GM18861 (cell line): ENCODE measurements around the gene NR6A1.

ENCODE experiments used
- ATAC-seq: cut with Tn5 transposase; IDR thresholded peaks from one replicate; pipeline ENCODE4 v1.9.1; 2021; ENCODE audit not compliant: unreplicated experiment

NR6A1 gene

DNA sequence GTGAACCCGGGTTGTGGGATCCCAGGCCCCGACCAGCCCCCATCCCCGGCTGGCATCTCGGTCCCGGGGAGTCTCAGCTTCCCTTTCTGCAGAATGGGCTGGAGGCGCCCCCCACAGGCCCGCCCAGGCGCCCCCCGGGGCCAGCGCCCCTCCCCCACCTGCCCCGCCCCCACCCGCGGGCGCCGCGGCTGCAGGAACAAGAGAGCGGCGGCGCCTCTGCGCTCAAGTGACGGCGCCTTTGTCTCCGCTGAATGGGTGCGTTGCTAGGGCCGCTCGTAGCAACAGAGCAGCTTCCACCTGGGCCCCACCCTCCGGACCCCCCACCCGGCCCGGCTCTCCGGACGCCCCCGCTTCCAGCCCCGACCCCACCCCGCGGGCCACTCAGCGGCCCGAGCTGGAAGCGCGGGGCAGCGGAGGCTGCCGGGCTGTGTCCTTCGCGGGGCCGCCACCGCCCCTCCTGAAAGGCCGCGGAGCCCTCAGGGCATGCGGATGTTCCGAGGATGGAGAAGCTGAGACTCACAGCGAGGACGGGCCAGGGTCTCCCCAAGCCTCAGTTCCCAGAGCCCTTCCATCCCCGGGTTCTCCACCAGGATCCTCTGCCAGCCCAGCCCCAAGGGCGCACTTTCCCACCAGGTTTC lies 293.3 kb downstream of the NR6A1 start:
- no peak for ATAC-seq

DNA sequence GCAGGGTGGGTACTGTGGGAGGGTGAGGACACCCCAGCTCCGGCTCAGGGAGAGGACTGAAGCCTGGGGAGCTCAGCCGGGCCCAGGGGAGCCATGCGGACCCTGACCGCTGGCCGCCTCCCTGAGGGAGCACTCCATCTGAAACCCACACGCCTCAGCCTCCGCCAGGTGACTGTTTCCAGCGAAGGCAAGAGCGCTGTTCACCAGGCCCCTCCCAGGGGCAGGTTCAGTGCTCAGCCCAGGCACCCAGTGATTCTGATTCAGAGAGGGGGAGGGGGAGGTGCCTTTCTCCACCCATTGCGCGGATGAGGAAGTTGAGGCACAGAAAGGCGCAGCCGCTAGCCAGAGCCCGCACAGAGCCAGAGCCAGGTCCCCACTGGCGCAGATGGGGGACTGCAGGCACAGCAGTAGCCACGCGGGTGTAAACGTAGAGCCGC lies 293.9 kb downstream of the NR6A1 start:
- no peak for ATAC-seq

DNA sequence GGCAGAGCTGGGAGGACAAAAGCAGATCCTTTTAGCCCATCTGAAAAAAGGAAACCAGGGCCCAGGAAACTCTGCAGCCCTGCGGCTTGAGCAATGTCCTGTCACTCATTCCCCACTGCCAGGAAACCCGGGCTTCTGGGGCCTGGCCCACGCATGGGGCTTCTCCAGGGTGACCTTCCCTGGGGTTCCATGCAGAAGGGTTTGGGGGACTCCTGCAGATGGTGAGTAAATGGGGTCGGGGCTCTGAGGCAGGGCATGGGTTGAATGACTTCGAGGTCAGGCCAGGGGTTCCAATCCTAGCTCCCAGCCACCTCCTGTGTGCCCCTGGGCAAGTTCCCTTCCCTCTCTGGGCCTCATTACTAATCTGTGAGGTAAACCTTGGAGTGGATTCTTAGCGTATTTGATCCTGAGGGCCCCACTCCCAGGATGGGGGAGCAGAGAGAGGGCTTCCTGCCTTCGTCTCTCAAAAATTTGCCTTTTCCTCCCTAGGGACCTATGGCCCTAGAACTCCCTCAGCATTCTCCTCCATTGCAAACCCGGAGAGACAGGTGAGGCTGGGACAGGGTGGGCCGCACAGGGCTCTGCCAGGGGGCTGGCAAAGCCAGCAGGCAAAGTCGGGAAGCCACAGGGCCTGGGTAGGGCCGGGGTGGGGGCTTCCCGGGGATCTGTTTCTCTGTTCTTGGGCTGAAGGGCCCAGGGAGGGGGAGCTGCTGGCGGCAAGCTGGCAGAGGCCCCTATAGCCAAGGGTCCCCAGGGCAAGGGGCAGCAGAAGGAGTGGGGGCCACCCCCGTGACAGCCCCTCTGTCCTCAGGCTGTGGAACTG lies 295.0 kb downstream of the NR6A1 start:
- no peak for ATAC-seq

DNA sequence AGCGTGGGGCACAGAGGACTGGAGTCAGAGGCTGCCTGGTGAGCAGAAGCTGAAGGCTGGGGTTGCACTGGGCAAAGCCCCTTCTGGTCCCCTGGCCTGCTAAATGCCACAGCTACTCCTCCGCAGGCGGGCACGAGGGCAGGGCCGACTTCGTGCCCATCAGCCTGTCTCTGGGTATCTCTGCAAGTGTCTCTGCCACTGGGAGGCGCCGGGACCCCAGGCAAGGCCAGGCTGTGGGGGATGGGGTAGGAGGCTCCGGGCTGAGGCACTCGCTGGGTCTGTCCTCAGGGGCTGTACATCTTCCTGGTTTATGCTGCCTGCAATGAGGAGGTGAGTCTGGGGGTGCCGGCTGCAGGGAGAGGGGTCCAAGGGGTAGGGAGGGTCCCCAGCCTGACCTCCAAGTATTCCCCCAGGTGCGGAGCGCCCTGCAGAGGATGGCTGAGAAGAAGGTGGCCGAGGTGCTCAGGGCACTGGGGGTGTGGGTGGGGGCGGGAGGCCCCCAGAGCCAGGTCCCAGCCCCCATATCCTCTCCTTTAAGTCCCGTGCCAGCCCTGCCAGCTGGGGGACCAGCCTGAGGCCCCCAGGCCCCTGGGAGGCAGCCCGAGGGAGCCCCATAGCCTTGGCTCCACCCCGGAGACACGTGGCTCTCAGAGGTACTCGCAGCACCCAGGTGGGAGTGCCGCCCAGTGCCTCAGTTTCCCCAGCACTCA lies 295.8 kb downstream of the NR6A1 start:
- ATAC-seq = no peak

DNA sequence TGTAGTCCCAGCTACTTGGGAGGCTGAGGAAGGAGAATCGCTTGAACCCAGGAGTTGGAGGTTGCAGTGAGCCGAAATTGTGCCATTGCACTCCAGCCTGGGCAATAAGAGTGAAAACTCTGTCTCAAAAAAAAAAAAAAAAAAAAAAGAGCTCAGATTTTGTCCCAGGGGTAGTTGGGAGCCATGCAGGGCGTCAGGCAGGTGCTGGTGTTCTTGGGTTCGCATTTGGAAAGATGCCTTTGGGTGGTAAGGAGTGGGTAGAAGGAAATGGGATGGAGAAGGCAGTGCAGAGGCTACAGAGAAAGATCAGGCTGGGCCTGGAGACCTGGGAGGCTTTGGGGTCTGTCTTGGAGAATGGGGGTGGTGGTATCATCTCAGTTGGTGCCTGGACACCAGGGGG lies 297.0 kb downstream of the NR6A1 start:
- ATAC-seq = no peak

DNA sequence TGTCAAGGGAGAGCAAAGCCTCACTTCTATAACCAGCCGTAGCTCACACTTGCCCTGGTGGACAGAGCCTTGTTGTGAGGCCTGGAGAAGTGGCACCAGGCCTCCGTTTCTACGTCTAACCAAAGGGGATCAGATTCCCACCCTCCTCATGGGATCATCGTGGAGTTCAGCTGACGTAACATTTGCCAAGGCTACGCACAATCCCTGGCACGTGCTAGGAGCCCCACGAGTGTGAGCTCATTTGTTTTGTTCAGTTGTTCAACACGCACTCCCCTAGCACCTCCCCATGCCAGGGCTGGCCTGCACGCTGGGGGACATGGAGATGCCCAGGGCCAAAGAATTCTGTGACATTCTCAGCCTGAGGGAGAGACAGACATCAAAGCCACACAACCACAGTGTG lies 297.8 kb downstream of the NR6A1 start:
- ATAC-seq = no peak

DNA sequence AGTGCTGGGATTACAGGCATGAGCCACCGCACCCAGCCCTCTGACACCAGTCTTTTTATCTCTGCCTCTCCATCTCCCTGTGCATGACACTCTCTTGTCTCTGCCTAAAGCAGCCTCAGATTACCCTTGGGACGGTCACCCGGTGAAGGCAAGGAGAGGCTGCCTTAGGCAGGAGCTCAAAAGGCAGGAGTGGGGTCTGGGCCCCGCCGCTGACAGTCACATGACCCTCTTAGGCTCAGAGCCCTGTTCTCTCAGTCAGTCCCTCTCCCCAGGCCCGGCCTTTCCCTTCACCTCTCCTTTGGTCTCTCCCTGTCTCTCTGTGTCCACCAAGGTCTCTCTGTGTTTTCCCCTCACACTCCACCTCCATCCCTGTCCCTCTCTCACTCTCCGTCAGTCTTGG lies 298.3 kb downstream of the NR6A1 start:
- no peak for ATAC-seq

DNA sequence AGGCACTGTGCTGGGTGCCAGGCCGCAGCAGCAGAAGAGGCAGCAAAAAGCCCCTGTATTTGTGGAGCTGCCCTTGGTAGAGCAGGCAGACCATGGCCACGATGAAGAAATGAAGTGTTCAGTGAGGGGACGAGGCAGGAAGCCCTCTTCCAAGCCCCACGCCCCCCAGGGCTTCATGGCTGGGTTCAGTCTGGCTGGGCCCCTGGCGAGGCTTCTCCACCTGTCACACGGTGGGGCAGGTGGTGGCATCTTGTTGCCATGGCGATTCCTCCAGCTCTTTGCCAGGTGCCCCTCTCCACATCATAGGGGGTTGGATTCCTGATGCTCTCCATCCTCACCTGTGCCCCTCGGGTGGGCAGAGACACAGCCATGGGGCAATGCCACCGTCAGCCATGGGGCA lies 299.4 kb downstream of the NR6A1 start:
- no peak for ATAC-seq

DNA sequence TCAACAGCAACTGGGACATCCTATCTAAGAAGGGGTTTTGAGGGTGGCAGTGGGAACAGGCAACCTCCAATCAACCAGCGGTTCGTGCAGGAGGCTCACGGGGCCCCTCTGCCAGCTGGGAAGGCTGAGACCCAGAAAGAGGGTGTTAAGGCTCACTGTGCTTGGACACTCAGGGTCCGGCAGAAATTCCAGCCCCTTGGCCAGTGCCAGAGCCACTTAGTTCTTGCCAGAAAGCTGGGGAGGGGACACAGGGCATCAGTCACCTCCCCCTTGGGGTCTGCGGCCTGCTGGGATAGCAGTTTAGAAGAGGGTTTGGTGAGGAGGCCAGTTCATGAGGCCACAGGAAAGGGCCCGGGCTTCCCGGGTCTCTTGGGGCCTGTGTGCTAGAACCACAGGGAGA lies 300.4 kb downstream of the NR6A1 start:
- no peak for ATAC-seq

DNA sequence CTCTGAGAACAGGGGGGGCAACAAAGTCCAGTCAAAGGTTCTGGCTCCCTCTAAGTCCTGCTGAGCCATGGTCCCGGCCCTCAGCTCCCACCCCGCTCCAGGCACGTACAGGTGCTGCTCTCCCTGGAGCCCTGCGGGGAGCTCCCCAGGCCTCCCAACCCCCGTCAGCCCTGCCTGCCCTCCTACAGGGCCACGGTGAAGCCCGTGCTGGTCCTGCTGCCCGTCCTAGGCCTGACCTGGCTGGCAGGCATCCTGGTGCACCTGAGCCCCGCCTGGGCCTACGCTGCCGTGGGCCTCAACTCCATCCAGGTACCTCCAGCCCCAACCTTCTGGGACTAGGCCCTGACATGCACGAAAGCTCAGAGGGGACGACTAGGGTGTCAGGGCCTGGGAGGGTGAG lies 300.8 kb downstream of the NR6A1 start:
- ATAC-seq = no peak

DNA sequence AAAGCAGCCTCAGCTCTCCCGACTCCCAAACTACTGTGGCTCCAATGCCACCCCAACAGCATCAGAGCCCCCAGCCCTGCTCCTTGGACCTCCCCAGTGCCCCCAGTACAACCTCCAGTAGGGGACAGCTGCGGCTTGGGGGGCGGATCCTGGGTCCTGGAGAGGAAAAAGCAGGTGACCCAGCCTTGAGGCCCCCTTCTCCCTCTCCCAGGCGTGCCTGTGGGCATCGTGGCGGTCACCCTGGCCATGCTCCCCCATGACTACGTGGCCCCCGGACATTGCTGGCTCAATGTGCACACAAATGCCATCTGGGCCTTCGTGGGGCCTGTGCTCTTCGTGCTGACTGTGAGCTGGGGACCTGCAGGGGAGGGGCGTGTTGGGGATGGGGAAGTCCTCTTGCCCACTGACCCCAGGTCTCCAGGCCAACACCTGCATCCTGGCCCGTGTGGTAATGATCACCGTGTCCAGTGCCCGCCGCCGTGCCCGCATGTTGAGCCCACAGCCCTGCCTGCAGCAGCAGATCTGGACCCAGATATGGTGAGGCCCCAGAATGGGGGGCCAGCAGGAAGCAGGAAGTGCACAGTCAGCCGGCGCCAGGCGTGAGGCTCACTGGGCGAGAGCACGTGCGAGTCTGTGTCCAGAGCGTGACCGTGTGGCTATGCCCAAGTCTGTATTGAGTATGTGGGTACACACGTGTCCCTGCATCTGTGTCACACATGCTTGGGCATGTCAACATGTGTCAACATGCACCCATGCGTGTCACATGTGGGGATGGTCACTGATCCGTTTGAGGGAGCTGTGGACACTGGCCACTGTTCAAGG lies 301.9 kb downstream of the NR6A1 start:
- ATAC-seq = no peak

DNA sequence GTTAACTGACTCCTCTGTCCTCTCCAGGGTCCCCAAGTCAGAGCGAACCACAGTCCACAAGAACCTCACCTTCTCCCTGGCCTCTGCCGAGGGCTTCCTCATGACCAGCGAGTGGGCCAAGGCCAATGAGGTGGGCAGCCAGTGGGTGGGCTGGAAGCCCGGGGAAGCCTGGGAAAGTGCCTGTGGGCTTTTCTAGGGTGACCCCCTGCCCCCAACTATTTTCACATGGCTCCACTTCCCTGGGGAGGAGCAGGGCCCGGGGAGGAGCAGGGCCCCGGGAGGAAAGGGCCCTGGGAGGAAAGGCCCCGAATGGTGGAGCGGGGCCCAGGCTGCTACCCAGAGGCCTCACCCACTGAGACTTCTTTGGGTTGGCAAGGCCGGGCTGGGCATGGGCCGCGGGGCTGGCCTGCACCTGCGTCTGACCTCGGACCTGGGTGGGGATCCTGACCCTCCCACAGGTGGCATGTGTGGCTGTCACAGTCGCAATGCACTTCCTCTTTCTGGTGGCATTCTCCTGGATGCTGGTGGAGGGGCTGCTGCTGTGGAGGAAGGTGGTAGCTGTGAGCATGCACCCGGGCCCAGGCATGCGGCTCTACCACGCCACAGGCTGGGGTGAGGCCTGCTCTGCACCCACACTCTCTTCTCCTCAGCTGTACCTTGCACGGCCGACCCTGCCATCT lies 302.9 kb downstream of the NR6A1 start:
- ATAC-seq = no peak

DNA sequence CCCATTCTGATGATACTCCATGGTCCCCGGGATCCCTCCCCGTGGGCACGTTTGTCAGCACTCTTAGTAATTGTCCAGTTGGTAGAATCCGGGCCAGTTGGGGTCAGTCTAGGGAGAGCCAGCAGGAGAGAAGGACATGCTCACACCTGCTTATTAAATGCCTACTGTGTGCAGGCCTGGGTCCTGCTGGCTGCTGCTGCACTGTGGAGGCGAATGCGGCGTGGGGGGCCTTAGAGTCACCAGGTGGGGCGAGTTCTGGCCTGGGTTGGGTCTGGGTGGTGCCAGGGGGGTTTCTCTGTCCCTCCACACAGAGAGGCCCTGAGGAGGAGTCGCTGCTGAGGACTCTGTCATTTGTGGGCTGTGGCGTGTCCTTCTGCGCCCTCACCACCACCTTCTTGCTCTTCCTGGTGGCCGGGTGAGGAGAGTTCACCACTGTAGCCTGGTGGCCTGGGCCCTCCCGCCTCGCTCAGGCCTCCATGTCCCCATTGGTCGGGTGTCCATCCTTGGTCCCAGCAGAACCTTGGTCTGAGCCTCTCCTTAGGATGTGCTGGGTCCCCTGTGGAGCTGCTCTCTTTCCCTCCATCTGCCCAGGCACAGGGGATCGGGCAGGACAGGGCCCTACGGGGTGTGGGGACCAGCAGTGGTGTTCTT lies 303.6 kb downstream of the NR6A1 start:
- ATAC-seq = no peak
